ENCODE data around the gene RNF19B.
"Not testable (repeated sequence)": the region's sequence is repeated elsewhere in the genome, so short reads cannot be mapped to it uniquely, and the experiment has no call there.

RNF19B gene

GRCh38 chr1:32927441-32927840 lies 37.2 kb downstream of the RNF19B start:
- no peak for FAIRE-seq

- FAIRE-seq: no peak
Measured at GRCh38 chr1:32926562-32926961, 38.0 kb downstream of the RNF19B start.

GRCh38 chr1:32925403-32926162 lies 39.0 kb downstream of the RNF19B start:
- FAIRE-seq: no peak

GRCh38 chr1:32924881-32925344 lies 39.7 kb downstream of the RNF19B start:
- no peak for FAIRE-seq

GRCh38 chr1:32920833-32921232 lies 43.8 kb downstream of the RNF19B start:
- FAIRE-seq: no peak

- no peak for FAIRE-seq
Measured at GRCh38 chr1:32919811-32920733, 44.5 kb downstream of the RNF19B start.

GRCh38 chr1:32918179-32918578 lies 46.4 kb downstream of the RNF19B start:
- no peak for FAIRE-seq

GRCh38 chr1:32917521-32917920 lies 47.1 kb downstream of the RNF19B start:
- FAIRE-seq: no peak

- FAIRE-seq: no peak
Measured at GRCh38 chr1:32915766-32916706, 48.6 kb downstream of the RNF19B start.

- FAIRE-seq: no peak
Measured at GRCh38 chr1:32910319-32910718, 54.3 kb downstream of the RNF19B start.

GRCh38 chr1:32907435-32907834 lies 57.2 kb downstream of the RNF19B start:
- no peak for FAIRE-seq

GRCh38 chr1:32906654-32907053 lies 58.0 kb downstream of the RNF19B start:
- no peak for FAIRE-seq

GRCh38 chr1:32905588-32905987 lies 59.0 kb downstream of the RNF19B start:
- not testable (repeated sequence) for FAIRE-seq

GRCh38 chr1:32904797-32905196 lies 59.8 kb downstream of the RNF19B start:
- no peak for FAIRE-seq

- no peak for FAIRE-seq
Measured at GRCh38 chr1:32903991-32904785, 60.4 kb downstream of the RNF19B start.

- no peak for FAIRE-seq
Measured at GRCh38 chr1:32902535-32902920, 62.1 kb downstream of the RNF19B start.

GRCh38 chr1:32901823-32902534 lies 62.6 kb downstream of the RNF19B start:
- FAIRE-seq: no peak

- no peak for FAIRE-seq
Measured at GRCh38 chr1:32900956-32901822, 63.4 kb downstream of the RNF19B start, which contains the start of gene TMEM54. TSS of gene TMEM54 (minus strand) at chr1:32901389. CDS start at chr1:32901238, 151 bp downstream.

- no peak for FAIRE-seq
Measured at GRCh38 chr1:32900371-32900955, 64.1 kb downstream of the RNF19B start.
